Spleen (tissue), 7 donors: Measurements from ENCODE around the gene MGRN1.

ENCODE experiments used
- POLR2A ChIP-seq, 3 donors: fragments of 450-650 bp; IDR thresholded peaks; one replicate each; pipeline ENCODE4 v1.5.1; 2017; ENCODE audit warnings: antibody characterized with exemption in 3 of 3, mild to moderate bottlenecking in 1 of 3
- POLR2AphosphoS5 ChIP-seq, 3 donors: sonication (generic); formaldehyde crosslinking; IDR thresholded peaks; one replicate each; pipeline ENCODE4 v1.5.1; 2017; ENCODE audit warnings: antibody characterized with exemption in 3 of 3
- TF ChIP-seq, protein P1 (sequence below), 11 experiments: fragments of 200-600 bp in 7 of 11; fragments of 450-650 bp in 4 of 11; sonication (generic) in 4 of 11; IDR thresholded peaks in 8 of 11; conservative IDR thresholded peaks in 3 of 11; 1 replicate in 7 of 11; 2 replicates in 4 of 11; pipeline versions ENCODE4 v1.4.0 to v1.8.0; 2016 to 2021; ENCODE audit warnings: antibody characterized with exemption in 11 of 11, inconsistent platforms in 4 of 11, mild to moderate bottlenecking in 1 of 11
- donor health status: DM: no; HTN: no; CAD: no; lungs with moderate emphysema.
- donor health status: DM: no; HTN: no; CAD: no.
- donor health status: DM: no; HTN: no; CAD: no.

DNA sequence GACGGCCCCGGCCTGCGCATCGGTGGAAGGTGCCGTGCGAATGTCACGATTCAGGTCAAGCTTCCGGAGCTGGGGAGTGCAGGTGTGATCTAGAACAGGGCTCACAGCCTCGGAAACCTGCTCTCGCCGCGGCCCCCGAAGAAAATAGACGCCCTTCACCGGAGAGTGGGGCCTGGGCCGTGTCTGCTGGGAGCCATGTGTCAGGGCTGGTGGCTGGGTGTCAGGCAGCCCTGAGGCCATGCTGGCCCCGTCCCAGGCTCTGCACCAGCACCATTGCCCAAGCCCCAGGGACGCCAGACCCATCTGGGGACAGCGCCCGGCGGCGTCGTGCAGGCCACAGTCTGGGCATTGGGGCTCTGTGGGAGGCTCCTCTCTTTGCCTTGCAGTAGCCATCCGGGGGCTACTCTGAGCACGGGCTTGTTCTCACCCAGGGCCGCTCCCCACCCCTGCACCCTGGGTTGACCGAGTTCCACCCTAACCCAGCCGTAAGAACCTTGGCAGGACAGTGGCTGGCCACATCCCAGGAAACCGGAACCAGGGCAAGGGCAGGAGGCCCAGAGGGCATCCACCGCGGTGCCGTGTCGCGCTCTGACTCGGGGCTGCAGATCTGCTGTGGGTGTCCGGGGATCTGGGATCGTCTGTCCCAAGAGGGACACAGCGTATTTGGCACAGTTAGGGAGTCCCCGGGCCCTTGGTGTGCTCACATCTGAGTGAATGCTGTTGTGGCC is 63.5 kb downstream of the MGRN1 start:
- TF ChIP-seq, protein P1, sequence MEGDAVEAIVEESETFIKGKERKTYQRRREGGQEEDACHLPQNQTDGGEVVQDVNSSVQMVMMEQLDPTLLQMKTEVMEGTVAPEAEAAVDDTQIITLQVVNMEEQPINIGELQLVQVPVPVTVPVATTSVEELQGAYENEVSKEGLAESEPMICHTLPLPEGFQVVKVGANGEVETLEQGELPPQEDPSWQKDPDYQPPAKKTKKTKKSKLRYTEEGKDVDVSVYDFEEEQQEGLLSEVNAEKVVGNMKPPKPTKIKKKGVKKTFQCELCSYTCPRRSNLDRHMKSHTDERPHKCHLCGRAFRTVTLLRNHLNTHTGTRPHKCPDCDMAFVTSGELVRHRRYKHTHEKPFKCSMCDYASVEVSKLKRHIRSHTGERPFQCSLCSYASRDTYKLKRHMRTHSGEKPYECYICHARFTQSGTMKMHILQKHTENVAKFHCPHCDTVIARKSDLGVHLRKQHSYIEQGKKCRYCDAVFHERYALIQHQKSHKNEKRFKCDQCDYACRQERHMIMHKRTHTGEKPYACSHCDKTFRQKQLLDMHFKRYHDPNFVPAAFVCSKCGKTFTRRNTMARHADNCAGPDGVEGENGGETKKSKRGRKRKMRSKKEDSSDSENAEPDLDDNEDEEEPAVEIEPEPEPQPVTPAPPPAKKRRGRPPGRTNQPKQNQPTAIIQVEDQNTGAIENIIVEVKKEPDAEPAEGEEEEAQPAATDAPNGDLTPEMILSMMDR (IDR thresholded peaks at IDR 0.05 in 8 of 11, conservative IDR thresholded peaks at IDR 0.05 in 3 of 11) = no peak
- no peak for TF ChIP-seq POLR2A (IDR thresholded peaks at IDR 0.05)
- TF ChIP-seq POLR2AphosphoS5 (IDR thresholded peaks at IDR 0.05) = peak; percentile 24 to 67 (median 58)
